HG02623 (cell line): Measurements from ENCODE around the gene LGR4.
"Not testable (repeated sequence)": the region's sequence is repeated elsewhere in the genome, so short reads cannot be mapped to it uniquely, and the experiment has no call there.

ENCODE experiments used
- ATAC-seq: cut with Tn5 transposase; IDR thresholded peaks from one replicate; pipeline ENCODE4 v1.9.1; 2021; ENCODE audit warnings: moderate library complexity; ENCODE audit not compliant: unreplicated experiment

The LGR4 gene, protein sequence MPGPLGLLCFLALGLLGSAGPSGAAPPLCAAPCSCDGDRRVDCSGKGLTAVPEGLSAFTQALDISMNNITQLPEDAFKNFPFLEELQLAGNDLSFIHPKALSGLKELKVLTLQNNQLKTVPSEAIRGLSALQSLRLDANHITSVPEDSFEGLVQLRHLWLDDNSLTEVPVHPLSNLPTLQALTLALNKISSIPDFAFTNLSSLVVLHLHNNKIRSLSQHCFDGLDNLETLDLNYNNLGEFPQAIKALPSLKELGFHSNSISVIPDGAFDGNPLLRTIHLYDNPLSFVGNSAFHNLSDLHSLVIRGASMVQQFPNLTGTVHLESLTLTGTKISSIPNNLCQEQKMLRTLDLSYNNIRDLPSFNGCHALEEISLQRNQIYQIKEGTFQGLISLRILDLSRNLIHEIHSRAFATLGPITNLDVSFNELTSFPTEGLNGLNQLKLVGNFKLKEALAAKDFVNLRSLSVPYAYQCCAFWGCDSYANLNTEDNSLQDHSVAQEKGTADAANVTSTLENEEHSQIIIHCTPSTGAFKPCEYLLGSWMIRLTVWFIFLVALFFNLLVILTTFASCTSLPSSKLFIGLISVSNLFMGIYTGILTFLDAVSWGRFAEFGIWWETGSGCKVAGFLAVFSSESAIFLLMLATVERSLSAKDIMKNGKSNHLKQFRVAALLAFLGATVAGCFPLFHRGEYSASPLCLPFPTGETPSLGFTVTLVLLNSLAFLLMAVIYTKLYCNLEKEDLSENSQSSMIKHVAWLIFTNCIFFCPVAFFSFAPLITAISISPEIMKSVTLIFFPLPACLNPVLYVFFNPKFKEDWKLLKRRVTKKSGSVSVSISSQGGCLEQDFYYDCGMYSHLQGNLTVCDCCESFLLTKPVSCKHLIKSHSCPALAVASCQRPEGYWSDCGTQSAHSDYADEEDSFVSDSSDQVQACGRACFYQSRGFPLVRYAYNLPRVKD

DNA sequence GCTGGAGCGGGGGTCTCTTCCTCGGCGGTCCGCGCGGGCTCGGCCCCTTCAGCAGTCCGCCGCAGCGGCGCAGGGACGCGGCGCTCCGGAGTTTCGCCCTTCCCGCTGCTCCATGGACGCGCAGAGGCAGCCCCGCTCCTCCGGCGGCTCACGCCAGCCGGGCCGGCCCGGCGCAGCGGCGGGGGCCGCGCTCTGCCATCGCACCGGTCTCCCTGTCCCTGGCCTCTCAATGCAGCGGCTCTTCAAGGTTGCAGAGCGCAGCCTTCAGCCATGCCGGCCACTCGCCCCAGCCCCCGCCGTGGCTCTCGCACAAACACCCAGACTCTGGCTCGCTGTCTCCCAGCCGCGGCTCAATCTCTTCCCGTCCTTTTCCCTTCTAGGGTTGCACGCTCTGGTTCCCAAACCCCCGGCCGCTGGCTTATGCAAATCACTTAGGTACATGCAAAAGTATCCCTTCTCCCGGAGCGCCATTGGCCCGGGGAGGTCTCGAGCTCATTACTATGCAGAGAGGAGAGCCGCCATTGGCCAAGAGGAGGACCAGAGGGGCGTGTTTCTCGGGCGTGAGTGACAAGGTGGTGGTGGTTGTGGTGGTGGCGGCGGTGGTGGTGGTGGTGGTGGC, at the start of gene LGR4:
LGR4 (minus strand) TSS at position 393 of the 619 bp plus-strand sequence. CDS start 488 bp downstream, outside the sequence.
- ATAC-seq: peak; percentile 75

DNA sequence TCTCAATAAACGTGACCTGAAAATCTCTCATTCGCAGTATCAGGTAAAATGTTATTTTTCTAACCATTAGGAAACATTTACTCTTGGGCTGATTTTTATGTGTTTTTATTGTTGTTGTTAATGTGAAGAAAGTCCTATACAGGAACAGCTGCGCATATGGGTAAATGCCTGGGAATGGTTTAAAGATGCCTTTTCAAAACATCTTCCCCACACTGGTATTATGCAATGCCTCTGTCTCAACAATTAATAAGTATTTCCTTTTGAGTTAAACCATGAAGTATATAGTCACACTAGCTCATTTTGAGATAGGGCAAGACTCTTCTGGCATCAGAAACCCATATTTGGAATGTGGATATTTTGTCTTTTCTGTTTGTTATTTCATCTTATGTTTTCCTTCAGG, 47.6 kb upstream of the LGR4 start:
- no peak for ATAC-seq

DNA sequence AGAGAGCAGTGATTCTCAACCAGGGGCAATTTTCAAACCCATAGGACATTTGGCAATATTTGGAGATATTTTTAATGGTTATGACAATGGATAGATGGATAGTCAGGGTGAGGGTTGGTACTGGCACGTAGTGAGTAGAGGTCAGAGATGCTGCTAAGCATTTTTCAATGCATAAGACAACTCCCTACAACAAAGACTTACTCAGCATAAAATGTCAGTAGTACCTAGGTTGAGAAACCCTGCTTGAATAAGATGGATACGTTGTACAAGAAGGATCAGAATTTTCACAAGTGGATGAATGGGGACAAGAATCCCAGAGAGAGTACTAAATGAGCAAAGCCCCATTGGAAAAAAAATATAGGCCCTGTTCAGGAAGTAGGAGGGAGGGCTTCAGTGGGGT, 45.9 kb upstream of the LGR4 start:
- no peak for ATAC-seq

DNA sequence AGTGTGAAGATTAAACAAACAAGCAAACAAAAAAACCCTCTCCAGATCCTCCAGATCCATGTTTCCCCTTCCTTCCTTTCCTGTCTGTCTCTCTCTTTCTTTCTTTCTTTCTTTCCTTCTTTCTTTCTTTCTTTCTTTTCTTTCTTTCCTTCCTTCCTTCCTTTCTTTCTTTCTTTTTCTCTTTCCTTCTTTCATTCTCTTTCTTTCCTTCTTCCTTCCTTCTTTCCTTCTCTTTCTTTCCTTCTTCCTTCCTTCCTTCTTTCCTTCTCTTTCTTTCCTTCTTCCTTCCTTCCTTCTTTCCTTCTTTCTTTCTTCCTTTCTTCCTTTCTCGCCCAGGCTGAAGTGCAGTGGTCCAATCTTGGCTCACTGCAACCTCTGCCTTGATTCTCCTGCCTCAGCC, 44.9 kb upstream of the LGR4 start:
- ATAC-seq: not testable (repeated sequence)

- ATAC-seq: no peak
Observed at GRCh38 chr11:27514558-27514957, 42.0 kb upstream of the LGR4 start.

GRCh38 chr11:27514076-27514475, 41.5 kb upstream of the LGR4 start:
- no peak for ATAC-seq

DNA sequence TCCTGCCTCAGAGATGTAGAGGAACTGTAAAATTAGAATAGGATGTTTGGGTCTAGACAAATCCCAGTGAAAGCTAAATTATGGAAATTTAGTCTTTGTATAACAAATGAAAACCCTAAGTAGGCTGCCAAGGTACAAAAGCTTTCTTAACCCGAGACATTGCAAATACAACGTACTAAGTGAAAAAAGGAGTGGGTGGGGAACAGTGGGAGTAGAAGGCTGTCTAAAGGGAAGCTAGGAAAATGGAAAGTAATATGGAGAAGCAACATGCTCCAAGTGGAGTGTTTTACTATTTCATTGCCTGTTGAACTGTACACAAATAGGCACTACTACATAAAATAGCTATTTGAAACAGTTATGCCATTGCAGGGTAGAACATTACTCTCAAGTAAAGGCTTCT, 40.8 kb upstream of the LGR4 start:
- ATAC-seq: no peak

DNA sequence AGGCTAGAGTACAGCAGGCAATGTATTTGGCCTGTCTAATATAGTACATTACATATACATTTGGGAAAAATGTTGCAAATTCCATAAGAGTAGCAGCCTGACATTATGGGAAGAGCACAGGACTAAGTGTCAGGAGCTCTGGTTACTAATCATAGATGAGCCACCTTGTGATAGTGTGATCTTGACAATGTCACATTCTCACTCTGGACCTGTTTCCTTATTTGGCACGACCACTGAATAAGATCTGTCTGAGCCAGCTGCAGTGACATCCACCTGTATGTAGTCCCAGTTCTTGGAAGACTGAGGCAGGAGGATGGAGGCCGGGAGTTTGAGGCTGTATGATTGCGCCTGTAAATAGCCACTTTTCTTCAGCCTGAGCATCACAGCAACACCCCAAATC, 39.6 kb upstream of the LGR4 start:
- ATAC-seq: no peak

DNA sequence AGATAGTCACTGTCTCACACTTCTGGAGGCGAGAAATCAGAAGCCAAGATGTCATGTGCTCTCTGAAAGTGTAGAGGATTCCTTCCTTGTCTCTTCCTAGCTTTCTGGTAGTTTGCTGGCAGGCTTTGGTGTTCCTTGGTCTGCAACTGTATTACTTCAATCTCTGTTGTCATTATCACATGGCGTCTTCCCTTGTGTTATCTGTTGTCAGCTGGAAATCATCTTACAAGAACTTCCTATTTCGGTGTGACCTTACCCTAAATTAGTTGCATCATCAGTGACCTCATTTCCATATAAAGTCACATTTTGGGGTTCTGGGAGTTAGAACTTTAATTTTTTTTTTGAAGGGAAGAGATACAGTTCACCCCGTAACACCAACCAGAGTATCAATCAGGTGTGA, 37.3 kb upstream of the LGR4 start:
- ATAC-seq: no peak

GRCh38 chr11:27507557-27508322, 35.1 kb upstream of the LGR4 start:
- no peak for ATAC-seq

- ATAC-seq: peak; percentile 95
Observed at GRCh38 chr11:27506200-27507182, 33.9 kb upstream of the LGR4 start, which contains the start of gene LIN7C. LIN7C (minus strand) TSS chr11:27506769; CDS start chr11:27506752, 17 bp downstream.

- ATAC-seq: no peak
Observed at GRCh38 chr11:27505781-27506180, 33.2 kb upstream of the LGR4 start.

GRCh38 chr11:27504205-27504604, 31.6 kb upstream of the LGR4 start:
- ATAC-seq: no peak

DNA sequence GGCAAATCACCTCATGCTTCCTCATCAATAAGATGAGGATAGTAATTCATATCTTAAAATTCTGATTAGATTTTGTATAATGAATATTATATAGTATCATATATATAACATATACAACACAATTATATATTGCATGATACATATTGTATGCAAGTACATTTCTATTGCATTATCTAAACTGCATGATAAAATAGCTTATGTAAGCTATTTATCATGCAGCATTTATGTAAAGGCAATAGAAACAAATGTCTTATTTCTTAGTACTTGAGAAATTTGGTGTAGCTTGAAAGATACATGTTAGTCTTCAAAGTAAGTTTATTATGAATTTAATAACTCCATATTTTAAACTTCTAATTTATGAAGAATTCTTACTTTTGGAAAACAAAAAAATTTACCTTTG, 28.5 kb upstream of the LGR4 start:
- no peak for ATAC-seq

DNA sequence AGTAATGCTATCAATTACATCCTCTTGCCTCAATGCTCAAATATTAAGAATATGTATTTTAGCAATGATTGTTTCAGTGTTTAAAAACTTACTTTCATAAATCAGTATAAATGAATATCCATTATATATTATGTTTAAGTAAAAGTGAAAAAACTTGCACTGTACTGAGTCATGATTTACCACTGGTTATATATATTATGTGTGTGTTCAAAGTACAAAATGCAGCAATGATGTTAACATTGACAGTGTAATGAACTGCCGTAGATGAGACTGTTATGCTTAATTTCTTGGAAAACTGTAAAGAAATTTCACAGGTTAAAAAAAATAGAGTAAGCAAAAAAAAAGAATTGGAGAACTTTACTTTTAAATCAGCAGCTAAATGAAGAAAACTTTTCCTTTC, 25.3 kb upstream of the LGR4 start:
- no peak for ATAC-seq

GRCh38 chr11:27497284-27497866, 24.8 kb upstream of the LGR4 start:
- peak; percentile 62 for ATAC-seq

DNA sequence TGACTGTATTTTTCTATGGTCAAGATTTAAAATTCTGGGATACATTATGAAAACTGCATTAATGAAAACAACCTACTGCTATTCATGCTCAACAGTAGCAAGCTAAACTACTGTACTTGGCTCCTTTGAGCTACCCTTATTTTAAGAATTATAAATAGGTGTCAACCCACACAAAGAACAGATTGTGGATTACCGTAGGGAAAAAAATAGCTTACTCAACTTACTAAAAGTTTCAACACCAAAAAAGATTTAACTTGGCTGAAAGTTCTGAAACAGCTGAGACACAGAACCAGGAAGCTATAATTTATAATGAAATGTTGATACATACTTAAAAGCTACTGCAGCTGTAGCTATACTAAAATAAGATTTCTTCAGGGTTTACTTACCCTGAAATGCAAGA, 23.9 kb upstream of the LGR4 start:
- no peak for ATAC-seq

DNA sequence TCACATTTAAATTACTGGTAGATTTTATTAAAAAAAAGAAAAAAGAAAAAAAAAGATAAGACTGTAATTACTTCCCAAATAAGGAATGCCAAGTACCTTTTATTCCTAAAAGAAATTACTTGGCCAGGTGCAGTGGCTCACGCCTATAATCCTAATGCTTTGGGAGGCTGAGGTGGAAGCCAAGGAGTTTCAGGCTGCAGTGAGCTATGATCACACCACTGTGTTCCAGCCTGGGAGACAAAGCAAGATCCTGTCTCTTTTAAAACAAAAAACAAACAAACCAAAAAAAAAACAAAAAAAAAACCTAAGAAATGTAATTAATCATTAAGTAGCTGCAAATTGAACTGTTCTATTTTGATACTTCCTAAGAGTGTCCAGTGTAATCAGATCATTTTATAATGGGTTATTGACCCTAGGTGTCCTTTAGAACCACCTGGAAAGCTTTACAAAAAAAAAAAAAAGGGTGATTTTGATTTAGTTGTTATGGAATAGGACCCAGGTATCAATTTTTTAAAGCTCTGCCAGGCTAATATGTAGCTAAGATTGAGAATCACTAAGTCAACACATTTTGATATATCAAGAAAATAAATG, 23.2 kb upstream of the LGR4 start:
- ATAC-seq: no peak

DNA sequence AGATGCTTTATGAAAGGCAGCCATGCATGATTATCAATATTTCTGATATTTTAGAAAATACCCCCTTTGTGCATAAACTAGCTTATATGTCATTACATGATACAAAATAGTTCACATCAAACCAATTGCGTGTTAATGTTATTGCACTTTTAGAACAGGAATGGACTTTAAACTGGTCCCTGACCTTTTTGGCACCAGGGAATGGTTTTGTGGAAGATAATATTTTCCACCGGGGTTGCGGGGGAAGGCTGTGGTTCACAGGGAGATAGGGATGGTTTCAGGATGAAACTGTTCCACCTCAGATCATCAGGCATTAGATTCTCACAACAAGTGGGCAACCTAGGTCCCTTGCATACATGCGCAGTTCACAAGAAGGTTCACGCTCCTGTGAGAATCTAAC, 16.5 kb upstream of the LGR4 start:
- no peak for ATAC-seq
